GM19239 (cell line): ENCODE results near the gene TXNRD2.

ENCODE experiments used
- DNase-seq: peaks from one replicate; pipeline ENCODE4 v3.0.0; 2011; ENCODE audit warnings: low spot score; ENCODE audit not compliant: insufficient read length
- FAIRE-seq: peaks from 2 replicates; lab custom pipeline; 2011; peaks lifted over from hg19 to GRCh38; lab: Jason Lieb, UNC

Gene TXNRD2

DNA sequence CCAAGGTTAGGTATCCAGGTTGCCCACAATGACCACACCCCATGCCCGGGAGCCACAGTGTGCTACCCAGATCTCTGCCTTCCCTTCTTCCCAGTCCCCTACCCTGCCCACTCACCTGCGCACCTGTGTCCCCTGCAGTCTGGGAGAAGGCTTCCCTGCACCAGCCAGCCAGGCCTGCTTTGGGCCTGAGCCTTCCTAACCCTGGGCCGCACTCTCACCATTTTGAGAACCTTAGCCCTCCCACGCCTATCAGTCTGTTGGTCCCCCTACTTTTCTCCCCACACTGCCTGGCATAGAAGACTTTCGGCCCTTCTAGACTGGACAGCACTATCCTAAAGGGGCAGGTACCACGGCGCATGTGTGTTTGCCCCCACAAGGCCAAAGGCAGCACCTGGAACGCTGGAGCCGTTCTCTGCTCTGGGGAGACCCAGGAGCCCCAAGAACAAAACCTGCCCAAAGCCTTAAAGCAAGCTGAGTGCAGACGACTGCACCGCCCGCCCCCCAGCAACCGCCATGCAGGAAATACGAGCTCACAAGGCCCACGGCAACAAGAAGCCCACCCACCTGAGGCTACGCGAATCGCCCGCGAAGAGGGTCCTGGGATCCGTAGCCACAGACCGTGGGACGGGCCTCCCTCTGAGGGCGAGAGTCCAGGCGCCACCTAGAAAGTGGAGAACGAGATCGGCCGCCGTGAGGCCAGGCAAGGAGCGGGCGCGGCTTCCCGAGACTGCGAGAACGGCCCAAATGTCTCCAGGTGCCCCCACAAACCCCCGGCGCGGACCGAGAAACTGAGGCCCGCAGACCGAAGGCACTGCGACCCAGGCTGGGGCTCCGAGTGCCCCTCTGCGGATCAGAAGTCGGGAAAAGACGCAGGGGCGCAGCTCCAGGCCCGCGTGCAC, 87.5 kb downstream of the TXNRD2 start:
- DNase-seq: no peak
- no peak for FAIRE-seq

DNA sequence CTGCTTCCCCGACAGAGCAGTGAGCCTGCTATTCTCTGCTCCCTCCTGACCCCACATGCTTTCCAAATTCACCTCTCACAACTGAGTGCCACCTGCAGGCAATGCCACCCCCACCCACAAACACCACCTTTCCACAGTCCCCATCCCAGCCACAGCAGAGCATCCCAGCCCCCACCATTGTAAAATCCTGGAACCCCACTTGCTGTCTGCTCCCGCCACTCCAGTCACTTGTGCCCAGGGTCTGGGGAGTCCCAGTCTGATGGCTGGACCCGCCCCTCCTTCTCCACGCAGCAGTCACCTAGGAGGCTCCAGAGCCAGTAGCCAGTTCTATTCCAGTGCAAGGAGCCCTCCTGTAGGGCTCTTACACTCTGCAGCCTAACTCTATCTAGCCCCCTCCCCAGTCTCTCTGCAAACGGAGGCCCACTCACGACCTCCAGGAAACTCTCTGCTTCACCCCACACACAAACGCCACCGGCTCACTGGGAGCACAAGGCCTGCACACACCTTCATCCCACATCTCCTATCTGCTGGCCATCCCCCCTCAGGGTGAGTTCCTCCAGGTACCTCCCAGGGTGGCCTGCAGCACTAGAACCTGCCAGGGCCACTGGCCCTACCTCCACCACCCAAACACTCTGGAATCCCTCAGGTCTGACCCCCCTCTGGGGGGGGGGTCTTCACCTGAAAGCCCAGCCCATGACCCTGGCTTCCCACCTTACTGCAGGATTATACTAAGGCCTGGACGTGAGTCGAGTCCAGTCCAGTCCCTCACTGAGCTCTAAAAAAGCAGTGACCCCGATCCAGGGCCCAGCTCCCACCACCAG, 88.3 kb downstream of the TXNRD2 start:
- DNase-seq: no peak
- no peak for FAIRE-seq

DNA sequence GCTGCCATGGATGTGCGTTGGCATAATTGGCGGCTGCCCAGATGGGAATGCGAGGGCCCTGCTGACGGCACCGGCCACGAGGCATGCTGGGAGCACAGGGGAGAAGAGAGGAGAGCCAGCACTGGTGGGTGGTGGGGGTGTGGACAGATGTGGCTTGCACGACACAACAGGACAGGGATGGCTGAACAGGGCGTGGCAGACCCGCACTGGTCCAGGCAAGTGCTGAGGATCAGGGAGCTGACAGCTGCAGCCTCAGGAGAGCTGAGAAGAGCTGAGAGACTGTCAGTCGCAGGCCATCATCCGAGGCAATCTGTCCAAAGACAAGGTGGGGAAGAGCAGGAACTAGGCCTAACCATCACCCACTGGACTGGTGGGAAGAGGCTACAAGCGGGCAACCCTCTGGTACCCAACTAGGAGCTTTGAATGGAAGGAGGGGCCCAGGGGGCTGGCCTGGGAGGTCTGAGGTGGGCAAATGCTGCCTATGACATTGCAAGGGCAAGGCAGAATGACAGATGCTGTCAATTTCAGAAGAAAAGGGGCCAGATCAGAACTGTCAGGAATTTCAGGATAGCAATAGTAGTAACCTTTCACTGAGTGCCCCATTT, 89.3 kb downstream of the TXNRD2 start:
- DNase-seq: no peak
- FAIRE-seq: no peak

GRCh38 chr22:19851291-19852176, 90.1 kb downstream of the TXNRD2 start:
- DNase-seq: no peak
- FAIRE-seq: no peak

DNA sequence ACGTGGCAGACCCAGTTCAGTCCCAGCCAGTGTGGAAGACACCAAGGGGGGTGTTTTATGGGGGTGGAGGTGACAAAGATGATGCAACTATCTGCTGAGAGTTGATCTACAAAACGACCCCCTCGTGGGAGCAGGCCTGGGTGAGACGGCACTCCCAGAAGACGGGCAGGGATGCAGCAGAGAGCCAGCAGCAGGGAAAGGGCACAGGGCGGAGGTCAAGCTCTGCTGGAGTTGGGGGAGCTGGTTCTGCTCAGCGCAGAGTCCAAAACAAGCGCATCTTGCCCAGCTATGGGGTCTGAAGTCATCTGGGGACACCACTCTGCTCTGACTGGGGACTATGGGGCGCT, 90.9 kb downstream of the TXNRD2 start:
- DNase-seq (no peak), FAIRE-seq (no peak)

DNA sequence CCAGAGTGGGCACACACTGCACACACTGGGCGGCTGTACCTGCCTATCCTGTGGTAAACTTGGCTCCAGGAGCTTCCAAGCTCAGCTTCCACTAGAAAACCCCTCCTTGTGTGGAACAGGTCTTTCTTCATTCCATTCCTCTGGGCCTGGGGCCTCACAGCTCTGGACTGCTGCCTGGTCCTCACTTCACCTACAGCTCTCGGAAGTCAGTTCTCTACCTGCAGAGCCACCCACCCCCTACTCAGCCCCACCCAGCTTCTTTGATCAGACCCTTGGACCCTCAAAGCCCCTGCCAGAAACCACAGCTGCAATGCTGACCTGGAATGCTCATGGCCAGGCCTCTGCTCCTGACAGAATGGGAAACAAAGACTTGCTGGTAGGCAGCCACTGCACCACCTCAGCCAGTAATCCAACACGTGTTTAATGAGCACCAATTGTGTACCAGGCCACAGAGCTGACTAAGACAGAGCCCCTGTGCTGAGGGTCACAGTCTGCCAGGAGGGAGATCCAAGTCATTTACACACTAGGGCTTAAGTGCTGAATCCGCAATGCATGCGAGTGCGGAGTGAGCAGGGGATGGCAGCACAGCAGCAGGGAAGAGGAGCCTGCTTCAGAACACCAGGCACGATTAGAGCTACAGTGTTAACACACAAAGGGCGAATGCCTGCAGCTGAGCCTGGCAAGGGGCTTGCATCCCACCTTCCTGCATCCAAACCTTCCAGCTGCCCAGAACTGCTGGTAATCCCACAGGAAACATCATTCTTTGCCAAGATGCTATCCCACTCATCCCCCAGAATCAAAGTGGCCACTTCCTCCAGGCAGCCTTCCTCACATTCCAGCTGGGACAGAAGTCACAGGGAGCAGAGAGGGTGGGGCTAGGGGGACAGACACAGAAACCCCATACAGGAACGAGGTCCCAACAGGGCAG, 91.5 kb downstream of the TXNRD2 start:
- no peak for FAIRE-seq
- no peak for DNase-seq

- no peak for DNase-seq
- FAIRE-seq: no peak
Measured at GRCh38 chr22:19848298-19849224, 93.1 kb downstream of the TXNRD2 start.

GRCh38 chr22:19847345-19847632, 94.3 kb downstream of the TXNRD2 start:
- DNase-seq (no peak), FAIRE-seq (no peak)

DNA sequence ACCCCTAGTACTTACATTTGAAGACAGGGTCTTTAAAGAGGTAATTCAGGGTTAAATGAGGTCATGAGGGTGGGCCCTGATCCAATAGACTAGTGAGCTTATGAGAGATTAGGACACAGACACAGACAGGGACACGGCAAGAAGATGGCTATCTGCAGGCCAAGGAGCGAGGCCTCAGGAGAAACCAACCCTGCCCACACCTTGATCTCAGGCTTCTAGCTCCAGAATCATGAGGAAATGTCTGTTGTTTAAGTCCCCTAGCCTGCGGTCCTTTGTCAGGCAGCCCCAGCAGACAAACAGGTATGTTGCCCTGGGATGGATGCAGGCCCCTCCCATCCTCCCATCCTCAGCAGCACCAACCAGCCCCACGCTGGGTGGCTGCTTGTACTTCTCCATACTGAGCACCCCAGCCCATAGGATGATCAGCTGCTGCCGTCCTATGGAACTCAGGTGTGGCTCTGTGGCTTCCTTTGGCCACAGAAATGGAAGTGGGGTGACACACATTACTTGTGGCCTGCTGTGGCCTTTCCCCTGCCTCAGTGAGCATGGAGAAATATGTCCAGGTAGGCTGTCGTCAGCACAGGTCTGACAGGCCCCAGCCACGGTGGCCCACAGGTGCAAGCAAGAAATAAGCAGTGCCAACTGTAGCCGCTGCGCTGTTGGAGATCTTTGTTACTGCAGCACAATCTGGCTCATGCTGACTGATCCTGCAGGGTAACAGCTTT, 94.8 kb downstream of the TXNRD2 start:
- DNase-seq: no peak
- no peak for FAIRE-seq

- no peak for DNase-seq
- FAIRE-seq: no peak
Measured at GRCh38 chr22:19845054-19845722, 96.4 kb downstream of the TXNRD2 start.

- DNase-seq (no peak), FAIRE-seq (no peak)
Measured at GRCh38 chr22:19844377-19845053, 97.1 kb downstream of the TXNRD2 start.

DNA sequence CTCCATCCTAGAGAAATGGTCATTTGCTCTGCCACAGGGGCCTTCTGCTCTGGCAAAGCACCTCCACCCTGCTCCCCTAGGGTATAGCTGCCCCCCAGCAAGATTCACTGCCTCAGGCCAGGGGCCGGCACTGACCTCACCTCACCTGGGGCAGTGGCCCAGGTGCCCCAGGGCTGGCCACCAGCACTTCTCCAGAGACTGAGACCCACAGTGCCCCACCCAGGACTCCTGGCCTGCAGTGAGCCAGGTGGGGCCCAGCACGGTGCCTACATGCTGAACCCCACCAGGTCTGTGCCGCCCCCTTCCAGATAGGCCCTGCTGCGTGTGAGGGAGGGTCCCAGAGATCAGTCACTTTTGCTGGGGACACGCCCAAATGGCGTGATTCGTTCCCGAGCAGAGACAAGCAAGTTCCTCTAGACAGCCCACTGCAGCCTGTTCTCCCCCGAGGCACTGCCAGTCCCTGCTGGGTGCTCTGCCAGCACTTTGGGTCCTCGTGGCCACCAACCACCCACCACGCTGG, 97.7 kb downstream of the TXNRD2 start:
- DNase-seq (no peak), FAIRE-seq (no peak)

DNA sequence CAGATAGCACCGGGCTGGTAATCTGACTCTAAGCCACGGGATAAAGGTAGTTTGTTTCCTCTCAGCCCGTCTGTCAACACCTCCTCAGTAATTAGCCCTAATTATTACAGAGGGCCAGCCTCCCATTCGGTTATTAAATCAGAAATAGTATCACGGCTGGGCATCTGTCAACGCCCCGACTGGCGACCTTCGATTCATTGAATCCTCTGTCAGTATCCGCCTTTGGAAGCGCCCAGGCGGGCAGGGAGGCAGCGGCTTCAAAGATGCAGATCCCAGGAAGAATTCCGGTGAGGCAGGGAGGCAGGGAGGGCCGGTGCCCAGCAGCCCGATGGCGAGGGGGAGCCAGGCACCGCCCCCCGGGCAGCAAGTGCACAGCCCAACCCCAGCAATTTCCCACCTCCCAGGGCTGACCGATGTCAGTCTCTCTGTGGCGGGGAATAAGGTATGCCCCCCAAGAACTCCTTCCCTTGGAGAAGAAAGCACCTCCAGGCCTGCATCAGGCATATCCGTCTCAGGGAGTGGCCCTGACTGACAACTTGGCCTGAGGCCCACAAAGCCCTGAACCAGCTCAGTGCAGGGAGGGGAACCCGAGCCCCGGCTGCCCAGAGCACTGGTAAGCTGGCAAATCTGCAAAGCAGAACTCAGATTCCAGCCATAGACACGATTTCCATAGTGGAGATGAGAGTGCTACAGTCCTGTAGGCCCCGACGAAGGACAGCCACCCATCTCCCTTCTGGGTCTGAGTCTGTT, 98.3 kb downstream of the TXNRD2 start:
- DNase-seq (no peak), FAIRE-seq (no peak)

GRCh38 chr22:19842393-19843106, 99.1 kb downstream of the TXNRD2 start:
- no peak for FAIRE-seq
- no peak for DNase-seq
